LNCaP clone FGC (cell line): Measurements from ENCODE around the gene ZNF646.
A peak's percentile ranks its signal among the peaks of the same experiment; 100 is the strongest.

Experiments used
- DNase-seq: peaks from one replicate; pipeline ENCODE4 v3.0.0-alpha.2; 2011; ENCODE audit warnings: low read depth
- H3K4me3 ChIP-seq: 2 replicates; pipeline ENCODE4 v1.5.1; 2011; ENCODE audit warnings: mild to moderate bottlenecking, low read depth, low read length, control low read depth
- CTCF ChIP-seq: IDR thresholded peaks from 2 replicates; pipeline ENCODE4 v1.5.1; 2012; ENCODE audit warnings: mild to moderate bottlenecking; ENCODE audit not compliant: control insufficient read depth, insufficient read depth; ENCODE audit errors: extremely low read depth

ZNF646 gene

GRCh38 chr16:31114468-31114867 is 40.2 kb downstream of the ZNF646 start:
- no peak for DNase-seq
- H3K4me3 ChIP-seq = no peak overlapping the region
- no peak for TF ChIP-seq CTCF

- H3K4me3 ChIP-seq = peak within 1 kb of the TSS; percentile 71
- TF ChIP-seq CTCF = no peak
- DNase-seq = peak; percentile 96
Observed at GRCh38 chr16:31117384-31118222, 43.4 kb downstream of the ZNF646 start, which contains the start of gene KAT8. TSS of gene KAT8 (plus strand) at chr16:31117664. CDS start at chr16:31117682, 18 bp downstream.

GRCh38 chr16:31118223-31119155 is 44.3 kb downstream of the ZNF646 start:
- H3K4me3 ChIP-seq = peak overlapping the region; percentile 71
- no peak for TF ChIP-seq CTCF
- no peak for DNase-seq

GRCh38 chr16:31120129-31120528 is 45.9 kb downstream of the ZNF646 start:
- TF ChIP-seq CTCF = no peak
- DNase-seq = no peak
- no peak overlapping the region for H3K4me3 ChIP-seq

- DNase-seq = no peak
- no peak for TF ChIP-seq CTCF
- no peak overlapping the region for H3K4me3 ChIP-seq
Observed at GRCh38 chr16:31125844-31126243, 51.6 kb downstream of the ZNF646 start.

GRCh38 chr16:31127182-31127581 is 53.0 kb downstream of the ZNF646 start:
- DNase-seq = no peak
- no peak for TF ChIP-seq CTCF
- H3K4me3 ChIP-seq = no peak overlapping the region
